AG04449 (cell line): ENCODE data around the gene ARAP2.

Experiments
- CTCF ChIA-PET: fragments of 350-600 bp; formaldehyde crosslinking; extraction: SDS; loops from one replicate; lab custom pipeline; 2021; ENCODE audit warnings: antibody characterized with exemption; lab: Yijun Ruan, JAX
- POLR2A ChIA-PET: fragments of 400-600, 350-600 bp; formaldehyde crosslinking; extraction: SDS; loops from one replicate; lab custom pipeline; 2020; ENCODE audit warnings: antibody characterized with exemption, inconsistent platforms; lab: Yijun Ruan, JAX
- DNase-seq: peaks from one replicate; pipeline ENCODE4 v3.0.0-alpha.2; 2010; ENCODE audit warnings: low read depth, low spot score
- H3K4me3 ChIP-seq: 2 replicates; pipeline ENCODE4 v1.5.1; 2011; ENCODE audit warnings: low read depth, mild to moderate bottlenecking, control low read depth, low read length
- CTCF ChIP-seq: IDR thresholded peaks from one replicate; pipeline ENCODE4 v1.5.1; 2011; ENCODE audit warnings: mild to moderate bottlenecking, moderate library complexity, low read length, control low read depth, inconsistent platforms; ENCODE audit not compliant: insufficient read depth; ENCODE audit errors: missing control alignments

The ARAP2 gene

GRCh38 chr4:36141186-36141585, 103.1 kb downstream of the ARAP2 start:
- no peak overlapping the region for H3K4me3 ChIP-seq
- POLR2A ChIA-PET = no interaction called here
- TF ChIP-seq CTCF = no peak
- CTCF ChIA-PET = no interaction called here
- DNase-seq = no peak

GRCh38 chr4:36140421-36140820, 103.9 kb downstream of the ARAP2 start:
- POLR2A ChIA-PET = no interaction called here
- no peak for TF ChIP-seq CTCF
- no peak overlapping the region for H3K4me3 ChIP-seq
- CTCF ChIA-PET = no interaction called here
- no peak for DNase-seq

- POLR2A ChIA-PET = no interaction called here
- TF ChIP-seq CTCF = no peak
- H3K4me3 ChIP-seq = no peak overlapping the region
- no peak for DNase-seq
- CTCF ChIA-PET = no interaction called here
Measured at GRCh38 chr4:36138220-36138619, 106.1 kb downstream of the ARAP2 start.

- TF ChIP-seq CTCF = no peak
- ChIA-PET CTCF (no interaction called here), POLR2A (no interaction called here)
- no peak for DNase-seq
- no peak overlapping the region for H3K4me3 ChIP-seq
Measured at GRCh38 chr4:36137336-36137735, 107.0 kb downstream of the ARAP2 start.

- CTCF ChIA-PET = no interaction called here
- no peak overlapping the region for H3K4me3 ChIP-seq
- no peak for TF ChIP-seq CTCF
- no peak for DNase-seq
- POLR2A ChIA-PET = no interaction called here
Measured at GRCh38 chr4:36133658-36134057, 110.7 kb downstream of the ARAP2 start.

- DNase-seq = no peak
- H3K4me3 ChIP-seq = no peak overlapping the region
- CTCF ChIA-PET = no interaction called here
- POLR2A ChIA-PET = no interaction called here
- TF ChIP-seq CTCF = no peak
Measured at GRCh38 chr4:36133086-36133485, 111.2 kb downstream of the ARAP2 start.
